ENCODE data around the gene CNPY3.

DNA sequence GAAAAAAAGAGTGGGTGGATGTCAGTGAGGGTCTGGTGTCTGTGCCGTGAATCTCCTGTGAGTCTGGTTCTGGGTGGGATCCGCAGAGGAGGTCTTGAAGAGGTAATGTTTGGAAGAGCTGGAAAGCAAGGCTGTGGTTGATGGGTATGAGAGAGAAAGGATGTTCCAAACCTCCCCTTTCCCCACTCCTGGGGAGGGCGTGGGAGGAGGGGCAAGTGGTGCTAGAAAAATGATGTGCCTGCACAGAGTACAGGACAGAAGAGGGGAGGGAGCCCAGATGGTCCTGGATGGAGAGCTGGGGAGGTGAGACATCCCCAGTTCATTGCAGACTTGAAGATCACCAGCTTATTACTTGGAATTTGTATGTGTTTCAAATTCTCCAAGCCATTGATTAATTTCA, 3.1 kb downstream of the CNPY3 start:
- TF ChIP-seq, protein P1, sequence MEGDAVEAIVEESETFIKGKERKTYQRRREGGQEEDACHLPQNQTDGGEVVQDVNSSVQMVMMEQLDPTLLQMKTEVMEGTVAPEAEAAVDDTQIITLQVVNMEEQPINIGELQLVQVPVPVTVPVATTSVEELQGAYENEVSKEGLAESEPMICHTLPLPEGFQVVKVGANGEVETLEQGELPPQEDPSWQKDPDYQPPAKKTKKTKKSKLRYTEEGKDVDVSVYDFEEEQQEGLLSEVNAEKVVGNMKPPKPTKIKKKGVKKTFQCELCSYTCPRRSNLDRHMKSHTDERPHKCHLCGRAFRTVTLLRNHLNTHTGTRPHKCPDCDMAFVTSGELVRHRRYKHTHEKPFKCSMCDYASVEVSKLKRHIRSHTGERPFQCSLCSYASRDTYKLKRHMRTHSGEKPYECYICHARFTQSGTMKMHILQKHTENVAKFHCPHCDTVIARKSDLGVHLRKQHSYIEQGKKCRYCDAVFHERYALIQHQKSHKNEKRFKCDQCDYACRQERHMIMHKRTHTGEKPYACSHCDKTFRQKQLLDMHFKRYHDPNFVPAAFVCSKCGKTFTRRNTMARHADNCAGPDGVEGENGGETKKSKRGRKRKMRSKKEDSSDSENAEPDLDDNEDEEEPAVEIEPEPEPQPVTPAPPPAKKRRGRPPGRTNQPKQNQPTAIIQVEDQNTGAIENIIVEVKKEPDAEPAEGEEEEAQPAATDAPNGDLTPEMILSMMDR (tag by site-specific recombination; IDR thresholded peaks at IDR 0.05), result no peak
- TF ChIP-seq PRDM1 (tag by site-specific recombination; IDR thresholded peaks at IDR 0.05), result 0 out of 2 replicates have a peak, but pooled peaks have one; percentile 25
- TF ChIP-seq ZNF776 (tag by site-specific recombination; IDR thresholded peaks at IDR 0.05; ENCODE audit: borderline replicate concordance), result no peak
- TF ChIP-seq, protein P2, sequence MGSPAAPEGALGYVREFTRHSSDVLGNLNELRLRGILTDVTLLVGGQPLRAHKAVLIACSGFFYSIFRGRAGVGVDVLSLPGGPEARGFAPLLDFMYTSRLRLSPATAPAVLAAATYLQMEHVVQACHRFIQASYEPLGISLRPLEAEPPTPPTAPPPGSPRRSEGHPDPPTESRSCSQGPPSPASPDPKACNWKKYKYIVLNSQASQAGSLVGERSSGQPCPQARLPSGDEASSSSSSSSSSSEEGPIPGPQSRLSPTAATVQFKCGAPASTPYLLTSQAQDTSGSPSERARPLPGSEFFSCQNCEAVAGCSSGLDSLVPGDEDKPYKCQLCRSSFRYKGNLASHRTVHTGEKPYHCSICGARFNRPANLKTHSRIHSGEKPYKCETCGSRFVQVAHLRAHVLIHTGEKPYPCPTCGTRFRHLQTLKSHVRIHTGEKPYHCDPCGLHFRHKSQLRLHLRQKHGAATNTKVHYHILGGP (tag by site-specific recombination; IDR thresholded peaks at IDR 0.05), result no peak
- TF ChIP-seq, protein P3, sequence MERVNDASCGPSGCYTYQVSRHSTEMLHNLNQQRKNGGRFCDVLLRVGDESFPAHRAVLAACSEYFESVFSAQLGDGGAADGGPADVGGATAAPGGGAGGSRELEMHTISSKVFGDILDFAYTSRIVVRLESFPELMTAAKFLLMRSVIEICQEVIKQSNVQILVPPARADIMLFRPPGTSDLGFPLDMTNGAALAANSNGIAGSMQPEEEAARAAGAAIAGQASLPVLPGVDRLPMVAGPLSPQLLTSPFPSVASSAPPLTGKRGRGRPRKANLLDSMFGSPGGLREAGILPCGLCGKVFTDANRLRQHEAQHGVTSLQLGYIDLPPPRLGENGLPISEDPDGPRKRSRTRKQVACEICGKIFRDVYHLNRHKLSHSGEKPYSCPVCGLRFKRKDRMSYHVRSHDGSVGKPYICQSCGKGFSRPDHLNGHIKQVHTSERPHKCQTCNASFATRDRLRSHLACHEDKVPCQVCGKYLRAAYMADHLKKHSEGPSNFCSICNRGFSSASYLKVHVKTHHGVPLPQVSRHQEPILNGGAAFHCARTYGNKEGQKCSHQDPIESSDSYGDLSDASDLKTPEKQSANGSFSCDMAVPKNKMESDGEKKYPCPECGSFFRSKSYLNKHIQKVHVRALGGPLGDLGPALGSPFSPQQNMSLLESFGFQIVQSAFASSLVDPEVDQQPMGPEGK (tag by site-specific recombination; IDR thresholded peaks at IDR 0.05), result no peak
- no peak for TF ChIP-seq ZNF747 (tag by site-specific recombination; IDR thresholded peaks at IDR 0.05)
- TF ChIP-seq ZNF184 (tag by site-specific recombination; IDR thresholded peaks at IDR 0.05), result no peak
- TF ChIP-seq, protein P4, sequence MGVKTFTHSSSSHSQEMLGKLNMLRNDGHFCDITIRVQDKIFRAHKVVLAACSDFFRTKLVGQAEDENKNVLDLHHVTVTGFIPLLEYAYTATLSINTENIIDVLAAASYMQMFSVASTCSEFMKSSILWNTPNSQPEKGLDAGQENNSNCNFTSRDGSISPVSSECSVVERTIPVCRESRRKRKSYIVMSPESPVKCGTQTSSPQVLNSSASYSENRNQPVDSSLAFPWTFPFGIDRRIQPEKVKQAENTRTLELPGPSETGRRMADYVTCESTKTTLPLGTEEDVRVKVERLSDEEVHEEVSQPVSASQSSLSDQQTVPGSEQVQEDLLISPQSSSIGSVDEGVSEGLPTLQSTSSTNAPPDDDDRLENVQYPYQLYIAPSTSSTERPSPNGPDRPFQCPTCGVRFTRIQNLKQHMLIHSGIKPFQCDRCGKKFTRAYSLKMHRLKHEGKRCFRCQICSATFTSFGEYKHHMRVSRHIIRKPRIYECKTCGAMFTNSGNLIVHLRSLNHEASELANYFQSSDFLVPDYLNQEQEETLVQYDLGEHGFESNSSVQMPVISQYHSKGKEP (tag by site-specific recombination; IDR thresholded peaks at IDR 0.05), result no peak
- TF ChIP-seq ZBTB7A (tag by site-specific recombination; IDR thresholded peaks at IDR 0.05; ENCODE audit: low read depth), result no peak
